ENCODE data around the gene GPR35. TPM values are rescaled to one million over a fixed set of nuclear protein-coding genes. Genes with fewer than 3 reads are reported as not detected.

Gene GPR35
- polyA plus RNA-seq, 1 of the 3 experiments (the other 2 are of a cell fraction) = 1.2 TPM

GRCh38 chr2:240596491-240596931 is 28.8 kb upstream of the GPR35 start (continued):
- TF ChIP-seq ZBTB33 (IDR thresholded peaks at IDR 0.05; ENCODE audit: borderline replicate concordance, low read depth) (no peak), RAD21 (IDR thresholded peaks at IDR 0.05; ENCODE audit: low read length) (no peak), FOSL2 (IDR thresholded peaks at IDR 0.05; ENCODE audit: borderline replicate concordance, low read depth) (no peak), GATA2 (CRISPR knock-in tag; IDR thresholded peaks at IDR 0.05) (no peak), ELF1 (IDR thresholded peaks at IDR 0.05) (no peak), NFIC (IDR thresholded peaks at IDR 0.05; ENCODE audit: borderline replicate concordance) (no peak)

- no peaks in the 10 kb centered on the region for H3K9me2 ChIP-seq
- H3K4me2 ChIP-seq = no peak overlapping the region
- ChIA-PET POLR2A (no interaction called here), CTCF (interaction anchor here (0.7 to 1.4 kb wide), 4 partner anchors 9 to 83 kb away, joined by 3 to 4 read pairs (median 3); no protein-coding TSS in a partner anchor)
- no peaks in the 10 kb centered on the region for H3K27me3 ChIP-seq (ENCODE audit: insufficient read depth)
- H3K4me3 ChIP-seq (ENCODE audit: low read depth in 2 of 2, low read length in 1 of 2) = no peak overlapping the region
- H3F3A ChIP-seq (replicated peaks; ENCODE audit: insufficient read depth) = no peaks in the 10 kb centered on the region
- peaks cover 0 to 30% of the 10 kb centered on the region in 2 experiments for H3K36me3 ChIP-seq (replicated peaks in 1 of 2; ENCODE audit: control insufficient read depth in 1 of 2, insufficient read depth in 2 of 2, low read length in 1 of 2)
- no peak overlapping the region for H3K9ac ChIP-seq
- no peak overlapping the region for H2AFZ ChIP-seq (ENCODE audit: low read depth)
- H3K4me1 ChIP-seq (ENCODE audit: control insufficient read depth in 1 of 2, insufficient read depth in 2 of 2, low read depth in 1 of 2, low read length in 1 of 2) = peaks cover 0 to 3% of the 10 kb centered on the region in 2 experiments; a peak in 1 of 4 replicates
- TF ChIP-seq FOXJ3 (CRISPR knock-in tag; IDR thresholded peaks at IDR 0.05) = no peak
- no peak for TF ChIP-seq ELF1 (IDR thresholded peaks at IDR 0.05)
- TF ChIP-seq POLR2AphosphoS5 (IDR thresholded peaks at IDR 0.05; ENCODE audit: low read depth, low read length) = no peak
- no peak for DNase-seq
- 0 out of 2 replicates have a peak, but pooled peaks cover 3% of the 10 kb centered on the region for H4K20me1 ChIP-seq (ENCODE audit: insufficient read depth)
- H3K27ac ChIP-seq (ENCODE audit: low read depth in 2 of 2, low read length in 1 of 2) = no peak overlapping the region
- H3K9me3 ChIP-seq = no peaks in the 10 kb centered on the region
- H3K79me2 ChIP-seq (ENCODE audit: insufficient read depth) = peaks cover 17% of the 10 kb centered on the region; the same call in 1 of the 2 replicates
- 91% methylated on average over 10 of the region's 10 CpGs for WGBS (ENCODE audit: low lambda C conversion rate)
Measured at GRCh38 chr2:240597054-240597418, 28.2 kb upstream of the GPR35 start.

- 60% methylated on average over 3 of the region's 22 CpGs for WGBS (ENCODE audit: low lambda C conversion rate)
- H3K4me3 ChIP-seq (ENCODE audit: low read depth in 2 of 2, low read length in 1 of 2) = no peak overlapping the region
- POLR2A ChIA-PET = interaction anchor here (1.9 kb wide), 1 partner anchor 12 kb away, joined by 5 read pairs; the partner anchor contains the start of gene CAPN10
- H3F3A ChIP-seq (replicated peaks; ENCODE audit: insufficient read depth) = no peaks in the 10 kb centered on the region
- H4K20me1 ChIP-seq (ENCODE audit: insufficient read depth) = 0 out of 2 replicates have a peak, but pooled peaks cover 3% of the 10 kb centered on the region
- H3K9me3 ChIP-seq = no peaks in the 10 kb centered on the region
- H3K9me2 ChIP-seq = no peaks in the 10 kb centered on the region
- no peaks in the 10 kb centered on the region for H3K27me3 ChIP-seq (ENCODE audit: insufficient read depth)
- no peak for DNase-seq
- H3K4me2 ChIP-seq = no peak overlapping the region
- CTCF ChIA-PET = interaction anchor here (0.7 to 1.4 kb wide), 3 partner anchors 8 to 84 kb away, joined by 3 to 4 read pairs (median 3); no protein-coding TSS in a partner anchor
- peaks cover 0 to 28% of the 10 kb centered on the region in 2 experiments for H3K36me3 ChIP-seq (replicated peaks in 1 of 2; ENCODE audit: control insufficient read depth in 1 of 2, insufficient read depth in 2 of 2, low read length in 1 of 2)
- no peak overlapping the region for H3K9ac ChIP-seq
- no peak overlapping the region for H3K27ac ChIP-seq (ENCODE audit: low read depth in 2 of 2, low read length in 1 of 2)
- no peak overlapping the region for H2AFZ ChIP-seq (ENCODE audit: low read depth)
- H3K79me2 ChIP-seq (ENCODE audit: insufficient read depth) = peaks cover 11% of the 10 kb centered on the region; the same call in 1 of the 2 replicates
- H3K4me1 ChIP-seq (ENCODE audit: control insufficient read depth in 1 of 2, insufficient read depth in 2 of 2, low read depth in 1 of 2, low read length in 1 of 2) = peaks cover 0 to 3% of the 10 kb centered on the region in 2 experiments; a peak in 1 of 4 replicates
- TF ChIP-seq REST (IDR thresholded peaks at IDR 0.05; ENCODE audit: low read depth, low read length) (no peak), USF2 (IDR thresholded peaks at IDR 0.05; ENCODE audit: borderline replicate concordance, low read depth, low read length) (no peak), ZBTB33 (IDR thresholded peaks at IDR 0.05; ENCODE audit: borderline replicate concordance, low read depth) (no peak), NRF1 (IDR thresholded peaks at IDR 0.05; ENCODE audit: low read depth, low read length) (no peak), FOSL2 (IDR thresholded peaks at IDR 0.05; ENCODE audit: borderline replicate concordance, low read depth) (no peak), RXRA (IDR thresholded peaks at IDR 0.05; ENCODE audit: borderline replicate concordance, low read depth) (no peak), SIN3A (IDR thresholded peaks at IDR 0.05; ENCODE audit: borderline replicate concordance, low read depth, low read length) (no peak), RAD21 (IDR thresholded peaks at IDR 0.05; ENCODE audit: low read length) (no peak), MXI1 (IDR thresholded peaks at IDR 0.05; ENCODE audit: low read depth, low read length) (no peak)
Measured at GRCh38 chr2:240597419-240598181, 27.7 kb upstream of the GPR35 start.

Data from SK-N-SH (cell line).